DOHH2 (cell line): Measurements from ENCODE around the gene DMD.

ENCODE experiments used
- CTCF ChIP-seq: fragments of 200-600 bp; sonication (generic); IDR thresholded peaks from one replicate; pipeline ENCODE4 v1.5.1; 2014; ENCODE audit warnings: antibody characterized with exemption, mild to moderate bottlenecking, low read depth, low read length; ENCODE audit not compliant: poor library complexity, severe bottlenecking
- EZH2phosphoT487 ChIP-seq: fragments of 200-600 bp; sonication (generic); IDR thresholded peaks from 2 replicates; pipeline ENCODE4 v1.6.1; 2017; ENCODE audit warnings: borderline replicate concordance, mild to moderate bottlenecking, antibody characterized with exemption, low read length, moderate library complexity, mixed read lengths

GRCh38 chrX:32525234-32525633 lies 686.1 kb downstream of the DMD start:
- TF ChIP-seq CTCF, result no peak
- TF ChIP-seq EZH2phosphoT487, result no peak
